ENCODE results near the gene MOB3B.

- TF ChIP-seq, protein P1, sequence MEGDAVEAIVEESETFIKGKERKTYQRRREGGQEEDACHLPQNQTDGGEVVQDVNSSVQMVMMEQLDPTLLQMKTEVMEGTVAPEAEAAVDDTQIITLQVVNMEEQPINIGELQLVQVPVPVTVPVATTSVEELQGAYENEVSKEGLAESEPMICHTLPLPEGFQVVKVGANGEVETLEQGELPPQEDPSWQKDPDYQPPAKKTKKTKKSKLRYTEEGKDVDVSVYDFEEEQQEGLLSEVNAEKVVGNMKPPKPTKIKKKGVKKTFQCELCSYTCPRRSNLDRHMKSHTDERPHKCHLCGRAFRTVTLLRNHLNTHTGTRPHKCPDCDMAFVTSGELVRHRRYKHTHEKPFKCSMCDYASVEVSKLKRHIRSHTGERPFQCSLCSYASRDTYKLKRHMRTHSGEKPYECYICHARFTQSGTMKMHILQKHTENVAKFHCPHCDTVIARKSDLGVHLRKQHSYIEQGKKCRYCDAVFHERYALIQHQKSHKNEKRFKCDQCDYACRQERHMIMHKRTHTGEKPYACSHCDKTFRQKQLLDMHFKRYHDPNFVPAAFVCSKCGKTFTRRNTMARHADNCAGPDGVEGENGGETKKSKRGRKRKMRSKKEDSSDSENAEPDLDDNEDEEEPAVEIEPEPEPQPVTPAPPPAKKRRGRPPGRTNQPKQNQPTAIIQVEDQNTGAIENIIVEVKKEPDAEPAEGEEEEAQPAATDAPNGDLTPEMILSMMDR (IDR thresholded peaks at IDR 0.05), result no peak
- TF ChIP-seq POLR2A (IDR thresholded peaks at IDR 0.05), result no peak
Measured at GRCh38 chr9:27338527-27338903, 191.1 kb downstream of the MOB3B start.
